IgD-negative memory B cell (primary cell): ENCODE results near the gene GUF1. TPM values are rescaled to one million over a fixed set of nuclear protein-coding genes. Genes with fewer than 3 reads are reported as not detected.
"Not testable (repeated sequence)": the region's sequence is repeated elsewhere in the genome, so short reads cannot be mapped to it uniquely, and the experiment has no call there.

Source experiments
- H3K27ac Mint-ChIP-seq, 3 donors: one replicate each; pipeline ENCODE4 v1.8.0; 2020 to 2022; ENCODE audit warnings: mild to moderate bottlenecking in 3 of 3, mixed read lengths in 3 of 3, moderate library complexity in 1 of 3
- H3K27me3 Mint-ChIP-seq: one replicate; pipeline ENCODE4 v1.8.0; 2021; ENCODE audit warnings: mixed read lengths
- H3K36me3 Mint-ChIP-seq: one replicate; pipeline ENCODE4 v1.8.0; 2020; ENCODE audit warnings: mild to moderate bottlenecking, mixed read lengths
- H3K4me1 Mint-ChIP-seq, 3 donors: one replicate each; pipeline ENCODE4 v1.8.0; 2020 to 2022; ENCODE audit warnings: mixed read lengths in 3 of 3, mild to moderate bottlenecking in 1 of 3
- H3K4me3 Mint-ChIP-seq, 4 donors: one replicate each; pipeline ENCODE4 v1.8.0; 2020 to 2022; ENCODE audit warnings: mild to moderate bottlenecking in 4 of 4, mixed read lengths in 4 of 4, moderate library complexity in 3 of 4
- H3K9me3 Mint-ChIP-seq, 3 donors: one replicate each; pipeline ENCODE4 v1.8.0; 2020 to 2021; ENCODE audit warnings: mixed read lengths in 3 of 3, mild to moderate bottlenecking in 1 of 3
- polyA plus RNA-seq: library from polyadenylated mRNA; unstranded; fragments of 300-500 nt; fragmentation: Illumina TruSeq; gene quantifications from one replicate; pipeline ENCODE4 v1.2.3, GENCODE V29; 2021

Gene GUF1
- polyA plus RNA-seq, 1 donor from 2014 or later = 13.4 TPM

DNA sequence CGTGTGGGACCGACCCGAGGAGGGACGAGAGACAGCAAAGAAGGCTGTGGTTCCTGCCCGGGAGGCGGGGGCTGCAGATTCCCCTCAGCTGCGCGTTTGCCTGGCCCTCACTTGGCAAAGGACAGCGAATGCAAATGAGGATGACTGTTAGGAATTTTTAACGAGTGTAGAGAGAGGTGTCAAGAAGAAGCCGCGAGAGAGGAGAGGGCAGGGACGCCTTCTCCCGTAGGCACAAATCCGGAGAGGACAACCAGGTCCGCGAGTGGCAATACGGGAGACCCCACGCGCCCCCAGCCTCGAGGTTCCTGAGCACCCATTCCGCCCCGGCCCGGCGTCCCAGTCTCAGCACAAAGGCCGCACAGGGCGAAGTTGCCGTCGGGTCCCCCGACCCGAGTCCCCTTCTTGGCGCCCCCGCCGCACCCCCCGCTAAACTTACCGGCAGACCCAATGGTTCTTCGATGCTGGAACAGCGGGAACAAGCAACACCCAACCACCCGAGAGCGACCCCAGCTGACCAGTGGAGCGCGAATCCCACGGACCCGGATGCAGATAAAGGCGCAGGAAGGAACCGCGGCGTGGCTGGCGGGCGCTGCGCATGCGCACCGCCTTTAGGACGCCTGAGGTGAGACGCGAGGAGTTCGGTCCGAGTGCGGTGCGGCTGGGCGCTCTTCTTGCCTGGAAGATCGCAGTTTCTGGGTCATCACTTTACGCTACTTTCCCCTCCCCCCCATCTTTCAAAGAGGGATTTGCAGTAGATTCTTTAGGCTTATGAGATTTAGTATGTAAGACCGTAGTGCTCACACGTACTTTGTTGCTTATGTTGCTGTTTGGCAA, 48.0 kb downstream of the GUF1 start, which contains the start of gene GNPDA2:
Gene GNPDA2, minus strand, starts transcription at position 519 of the 834 bp plus-strand sequence. CDS start 4,349 bp downstream, outside the sequence.
- H3K4me1 Mint-ChIP-seq = peaks cover 23 to 30% (median 29%) of the 10 kb centered on the region in 3 donors

DNA sequence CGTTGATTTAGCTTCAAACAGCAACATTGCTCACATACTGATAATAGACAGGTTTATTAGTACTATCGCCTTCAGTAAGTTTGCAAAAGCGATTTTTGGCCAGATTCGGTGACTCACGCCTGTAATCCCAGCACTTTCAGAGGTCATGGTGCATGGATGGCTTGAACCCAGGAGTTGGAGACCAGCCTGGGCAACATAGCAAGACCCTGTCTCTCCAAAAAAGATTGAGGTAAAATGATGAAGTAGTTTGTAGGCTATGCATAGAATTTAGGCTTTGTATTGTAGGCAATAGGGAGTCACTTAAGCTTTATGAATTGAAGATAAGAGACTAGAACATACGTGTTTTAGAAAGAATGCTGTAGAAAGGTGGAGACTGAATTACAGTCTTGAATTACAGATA, 49.3 kb downstream of the GUF1 start:
- no peaks in the 10 kb centered on the region for H3K36me3 Mint-ChIP-seq
- H3K27me3 Mint-ChIP-seq = peaks cover 1% of the 10 kb centered on the region
- peaks cover 19 to 30% (median 24%) of the 10 kb centered on the region in 3 donors for H3K4me1 Mint-ChIP-seq
- peak overlapping the region in 1 of 3 donors; percentile 3 for H3K27ac Mint-ChIP-seq
- peak overlapping the region; percentile 68 to 95 (median 93) for H3K4me3 Mint-ChIP-seq
- H3K9me3 Mint-ChIP-seq = no peaks in the 10 kb centered on the region

More for the DNA sequence above, 48.0 kb downstream of the GUF1 start, which contains the start of gene GNPDA2:
- Mint-ChIP-seq H3K4me3 (peak within 1 kb of the TSS; percentile 92 to 95 (median 94)), H3K36me3 (no peaks in the 10 kb centered on the region), H3K27ac (peak within 1 kb of the TSS; percentile 80 to 94 (median 82)), H3K27me3 (no peaks in the 10 kb centered on the region), H3K9me3 (no peaks in the 10 kb centered on the region)

DNA sequence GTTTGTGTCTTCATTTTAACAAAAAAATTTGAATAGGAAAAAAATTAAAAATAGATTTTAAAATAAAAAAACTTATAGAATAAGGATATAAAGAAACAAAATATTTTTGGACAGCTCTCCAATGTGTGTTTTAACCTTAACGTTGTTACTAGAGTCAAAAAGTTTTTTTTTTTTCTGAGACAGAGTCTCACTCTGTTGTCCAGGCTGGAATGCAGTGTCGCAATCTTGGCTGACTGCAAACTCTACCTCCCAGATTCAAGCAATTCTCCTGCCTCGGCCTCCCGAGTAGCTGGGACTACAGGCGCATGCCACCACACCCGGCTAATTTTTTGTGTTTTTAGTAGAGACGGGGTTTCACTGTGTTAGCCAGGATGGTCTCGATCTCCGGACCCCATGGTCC, 50.5 kb downstream of the GUF1 start:
- not testable (repeated sequence) for H3K36me3 Mint-ChIP-seq, H3K9me3 Mint-ChIP-seq, H3K27ac Mint-ChIP-seq, H3K27me3 Mint-ChIP-seq
- Mint-ChIP-seq H3K4me1 (peaks cover 12 to 22% (median 20%) of the 10 kb centered on the region in 3 donors), H3K4me3 (peak overlapping the region in 3 of 4 donors; percentile 15 to 27 (median 19))

DNA sequence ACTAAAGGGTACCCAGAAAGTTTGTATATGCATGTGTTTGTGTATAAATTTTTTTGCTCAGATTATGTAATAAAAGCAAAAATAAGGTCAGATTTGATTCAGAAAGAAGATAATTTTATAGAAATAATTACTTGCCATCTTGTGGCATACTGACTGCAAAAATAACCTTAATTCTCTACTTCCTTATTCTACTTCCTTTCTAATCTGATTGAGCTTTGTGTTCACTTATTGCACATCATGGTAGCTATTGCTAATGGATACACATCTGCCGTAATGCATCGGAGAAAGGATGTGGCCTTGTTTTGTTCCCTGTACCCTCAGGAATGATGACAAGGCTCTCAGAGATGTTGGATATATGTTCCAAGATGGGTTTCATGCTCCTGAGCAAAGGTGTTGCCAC, 58.7 kb downstream of the GUF1 start:
- Mint-ChIP-seq H3K36me3 (peaks cover 2% of the 10 kb centered on the region), H3K9me3 (peaks cover 0 to 3% (median 3%) of the 10 kb centered on the region in 3 donors), H3K27me3 (peaks cover 4% of the 10 kb centered on the region), H3K4me3 (peak overlapping the region in 1 of 4 donors; percentile 69), H3K27ac (peak overlapping the region in 1 of 3 donors; percentile 20), H3K4me1 (peaks cover 4 to 10% (median 6%) of the 10 kb centered on the region in 3 donors)

DNA sequence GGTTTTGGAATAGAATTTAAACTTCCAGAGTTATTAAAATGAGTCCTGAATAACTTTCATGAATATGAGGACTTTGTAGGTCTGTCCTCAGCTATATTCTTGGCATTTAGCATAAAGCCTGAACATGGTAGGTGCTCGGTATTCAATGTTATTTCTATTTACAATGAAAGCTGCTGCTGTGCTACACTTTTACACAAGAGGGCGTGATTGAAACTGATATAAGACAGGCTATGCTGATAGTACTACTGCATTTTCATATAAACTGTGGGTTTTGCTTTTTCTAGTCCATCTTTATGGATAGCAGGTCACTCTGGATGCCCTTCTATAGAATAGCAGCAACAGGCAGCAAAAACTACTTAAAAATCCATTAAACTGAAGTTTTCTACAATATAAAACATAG, 60.4 kb downstream of the GUF1 start:
- Mint-ChIP-seq H3K4me3 (no peak overlapping the region), H3K4me1 (peaks cover 4 to 10% (median 6%) of the 10 kb centered on the region in 3 donors), H3K27me3 (peaks cover 4% of the 10 kb centered on the region), H3K27ac (no peak overlapping the region), H3K9me3 (peaks cover 0 to 3% (median 3%) of the 10 kb centered on the region in 3 donors), H3K36me3 (peaks cover 2% of the 10 kb centered on the region)

DNA sequence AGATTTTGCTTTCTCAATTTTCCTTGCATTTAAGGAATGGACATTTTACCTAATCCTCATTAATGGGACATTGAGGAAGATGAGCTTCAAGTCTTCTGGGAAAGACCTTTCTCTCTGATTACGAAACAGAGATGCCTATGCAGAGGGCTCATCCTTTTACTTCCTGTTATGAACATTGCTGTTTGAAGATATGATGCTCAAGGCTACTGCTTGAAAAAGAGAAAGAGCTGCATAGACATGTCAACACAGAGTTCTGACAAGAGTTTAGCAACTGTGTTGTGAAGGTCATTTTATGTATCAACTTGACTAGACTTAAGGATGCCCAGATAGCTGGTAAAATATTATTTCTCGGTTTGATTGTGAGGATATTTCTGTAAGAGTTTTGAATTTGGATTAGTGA, 62.0 kb downstream of the GUF1 start:
- H3K9me3 Mint-ChIP-seq = peaks cover 0 to 3% (median 3%) of the 10 kb centered on the region in 3 donors
- peaks cover 4 to 10% (median 6%) of the 10 kb centered on the region in 3 donors for H3K4me1 Mint-ChIP-seq
- H3K27ac Mint-ChIP-seq = no peak overlapping the region
- peaks cover 3% of the 10 kb centered on the region for H3K27me3 Mint-ChIP-seq
- H3K36me3 Mint-ChIP-seq = peaks cover 2% of the 10 kb centered on the region
- H3K4me3 Mint-ChIP-seq = no peak overlapping the region

Other genes starting within 250 kb of the GUF1 start
- gene KCTD8, start 229.6 kb upstream of the GUF1 start, polyA plus RNA-seq = not detected
- not detected for gene YIPF7, start 26.8 kb upstream of the GUF1 start, polyA plus RNA-seq
- 20.4 TPM for gene GNPDA2, start 48.1 kb downstream of the GUF1 start, polyA plus RNA-seq